GM12878 (cell line): ENCODE measurements around the gene MRPL41.

Experiments
- EP300 ChIP-seq, 2 experiments: fragments of 150-350 bp in 1 of 2; IDR thresholded peaks; 2 replicates each; pipeline ENCODE4 v1.6.1; 2011 to 2012; ENCODE audit warnings: low read depth in 2 of 2, low read length in 2 of 2, borderline replicate concordance in 1 of 2, improper control_type of control experiment in 1 of 2, inconsistent platforms in 1 of 2; ENCODE audit not compliant: control insufficient read depth in 1 of 2
- RFX5 ChIP-seq: IDR thresholded peaks from 2 replicates; pipeline ENCODE4 v1.6.1; 2011; ENCODE audit warnings: low read depth, low read length, improper control_type of control experiment

- TF ChIP-seq RFX5 = no peak
- TF ChIP-seq EP300 (IDR thresholded peaks at IDR 0.05; ENCODE audit: borderline replicate concordance in 1 of 2, control insufficient read depth in 1 of 2, low read depth in 2 of 2, low read length in 2 of 2) = no peak
Observed at GRCh38 chr9:137590123-137590468, 38.4 kb downstream of the MRPL41 start.
